ENCODE measurements around the gene PALLD.

Gene PALLD

DNA sequence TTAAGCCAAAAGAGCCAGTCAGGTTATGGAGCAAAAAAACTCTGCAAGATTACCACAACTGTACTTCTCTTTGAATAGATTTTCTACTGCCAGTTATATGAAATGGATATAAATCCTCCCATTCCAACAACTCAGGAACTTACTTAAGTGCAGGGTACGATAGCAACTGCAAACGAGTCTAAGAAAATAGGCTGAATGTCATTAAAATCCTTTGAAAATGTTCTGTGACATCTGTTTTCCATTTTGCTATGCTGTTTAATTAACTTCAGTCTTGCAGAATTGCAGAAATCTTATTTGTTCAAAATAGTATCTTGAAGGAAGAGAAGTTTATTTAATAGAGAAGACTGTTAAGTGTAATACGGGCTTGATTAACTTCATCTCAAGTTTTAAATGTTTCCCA, 243.8 kb downstream of the PALLD start:
- DNase-seq, result no peak

DNA sequence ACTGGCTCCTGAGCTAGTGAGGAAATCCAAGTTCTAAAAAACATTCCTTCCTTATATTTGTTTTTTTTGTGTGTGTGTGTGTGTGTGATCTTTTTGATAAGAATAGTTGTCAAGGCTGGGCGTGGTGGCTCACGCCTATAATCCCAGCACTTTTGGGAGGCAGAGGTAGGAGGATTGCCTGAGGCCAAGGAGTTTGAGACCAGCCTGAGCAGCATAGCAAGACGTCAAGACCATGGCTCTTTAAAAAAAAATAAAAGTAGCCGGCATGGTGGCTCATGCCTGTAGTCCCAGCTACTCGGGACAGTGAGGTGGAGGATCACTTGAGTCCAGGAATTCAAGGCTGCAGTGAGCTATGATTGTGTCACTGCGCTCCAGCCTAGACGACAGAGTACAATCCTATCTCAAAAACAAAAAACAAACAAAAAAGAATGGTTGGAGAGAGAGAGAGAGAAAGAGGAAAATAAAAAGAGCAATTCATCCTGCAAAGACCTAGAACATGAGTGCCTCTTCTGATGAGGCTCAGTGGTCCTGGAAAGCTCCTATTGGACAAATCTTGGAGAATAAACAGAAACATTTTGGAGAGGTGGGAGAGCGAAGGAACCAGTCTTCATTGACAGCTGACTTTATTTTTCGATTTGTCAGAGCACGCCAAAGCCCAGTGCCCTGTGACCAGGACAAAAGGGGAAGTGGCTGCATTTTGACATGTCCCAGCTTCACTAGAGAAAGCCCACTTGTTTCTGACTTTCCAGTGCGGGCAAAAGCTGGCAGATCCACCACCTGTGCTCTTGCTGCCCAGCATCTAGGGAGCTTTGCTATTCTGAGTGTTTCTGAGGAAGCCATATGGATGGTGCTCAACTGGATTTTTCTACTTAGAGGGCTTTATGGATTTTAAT, 244.7 kb downstream of the PALLD start:
- no peak for DNase-seq

DNA sequence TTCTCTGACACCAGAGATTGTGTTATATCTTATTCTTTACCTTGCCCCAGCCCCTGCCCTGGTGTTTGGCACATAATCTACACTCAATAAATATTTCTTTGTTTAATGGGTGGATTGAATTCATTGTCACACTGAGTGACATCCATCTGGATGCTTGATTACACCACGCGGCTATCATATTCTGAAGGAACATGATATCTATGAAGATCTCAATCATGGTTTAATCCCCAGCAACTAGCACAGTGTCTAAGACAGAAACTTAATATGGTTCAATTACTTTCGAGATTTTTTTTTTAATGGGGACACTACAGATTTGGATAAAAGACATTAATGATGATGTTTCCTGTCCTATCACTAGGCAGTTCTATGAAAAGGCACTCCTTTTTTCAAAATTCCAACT, 246.3 kb downstream of the PALLD start:
- DNase-seq, result no peak

DNA sequence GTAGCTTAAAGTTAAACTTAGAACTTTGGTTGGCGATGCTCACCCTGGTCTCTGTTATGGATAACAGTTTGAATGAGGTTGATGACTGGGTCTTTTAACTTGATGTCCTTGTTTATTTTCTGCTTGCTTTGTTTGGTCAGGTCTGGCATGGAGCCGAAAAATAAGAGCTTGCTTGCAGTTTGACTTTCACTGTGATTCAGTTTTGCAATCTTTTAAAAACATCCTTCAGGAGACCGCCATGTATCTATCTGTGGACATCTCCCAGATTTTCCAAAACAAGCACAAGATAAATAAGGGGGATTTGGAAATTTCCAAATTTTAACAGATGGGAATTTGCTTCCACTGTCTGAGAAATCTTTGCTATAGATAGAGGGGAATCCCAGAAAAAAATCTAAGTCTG, 246.7 kb downstream of the PALLD start:
- no peak for DNase-seq

DNA sequence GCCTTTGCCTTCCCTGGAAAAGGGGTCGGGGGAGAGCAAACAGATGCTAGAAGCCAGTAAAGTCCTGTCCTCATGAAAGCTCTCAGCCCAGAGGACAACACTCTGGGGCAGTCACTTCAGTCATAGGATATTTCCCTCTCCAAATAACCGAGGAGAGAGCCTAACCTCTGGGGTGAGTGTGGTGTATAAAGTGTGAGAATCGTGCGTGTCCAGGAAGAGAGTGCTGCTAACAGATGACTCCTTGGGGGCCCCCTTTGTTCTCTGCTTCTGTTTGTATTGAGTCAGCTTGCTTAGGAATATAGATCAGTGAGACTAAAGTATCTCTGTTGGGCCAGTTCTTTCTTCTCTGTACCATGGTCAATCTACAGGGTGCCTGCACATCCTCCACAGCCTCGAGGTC, 247.2 kb downstream of the PALLD start:
- DNase-seq, result no peak

DNA sequence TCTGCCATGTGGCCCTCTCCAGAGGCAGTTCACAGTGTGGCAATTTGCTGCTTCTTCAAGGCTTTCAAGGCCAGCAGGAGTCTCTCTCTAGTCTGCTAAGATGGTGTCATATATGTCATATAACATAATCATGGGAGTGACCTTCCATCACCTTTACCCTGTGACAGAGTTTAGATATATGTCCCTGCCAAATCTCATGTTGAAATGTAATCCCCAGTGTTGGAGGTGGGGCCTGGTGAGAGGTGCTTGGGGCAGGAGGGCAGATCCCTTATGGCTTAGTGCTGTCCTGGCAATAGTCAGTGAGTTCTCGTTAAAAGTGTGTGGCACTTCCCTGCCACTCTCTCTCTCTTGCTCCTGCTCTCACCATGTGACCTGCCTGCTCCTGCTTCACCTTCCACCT, 252.0 kb downstream of the PALLD start:
- no peak for DNase-seq

DNA sequence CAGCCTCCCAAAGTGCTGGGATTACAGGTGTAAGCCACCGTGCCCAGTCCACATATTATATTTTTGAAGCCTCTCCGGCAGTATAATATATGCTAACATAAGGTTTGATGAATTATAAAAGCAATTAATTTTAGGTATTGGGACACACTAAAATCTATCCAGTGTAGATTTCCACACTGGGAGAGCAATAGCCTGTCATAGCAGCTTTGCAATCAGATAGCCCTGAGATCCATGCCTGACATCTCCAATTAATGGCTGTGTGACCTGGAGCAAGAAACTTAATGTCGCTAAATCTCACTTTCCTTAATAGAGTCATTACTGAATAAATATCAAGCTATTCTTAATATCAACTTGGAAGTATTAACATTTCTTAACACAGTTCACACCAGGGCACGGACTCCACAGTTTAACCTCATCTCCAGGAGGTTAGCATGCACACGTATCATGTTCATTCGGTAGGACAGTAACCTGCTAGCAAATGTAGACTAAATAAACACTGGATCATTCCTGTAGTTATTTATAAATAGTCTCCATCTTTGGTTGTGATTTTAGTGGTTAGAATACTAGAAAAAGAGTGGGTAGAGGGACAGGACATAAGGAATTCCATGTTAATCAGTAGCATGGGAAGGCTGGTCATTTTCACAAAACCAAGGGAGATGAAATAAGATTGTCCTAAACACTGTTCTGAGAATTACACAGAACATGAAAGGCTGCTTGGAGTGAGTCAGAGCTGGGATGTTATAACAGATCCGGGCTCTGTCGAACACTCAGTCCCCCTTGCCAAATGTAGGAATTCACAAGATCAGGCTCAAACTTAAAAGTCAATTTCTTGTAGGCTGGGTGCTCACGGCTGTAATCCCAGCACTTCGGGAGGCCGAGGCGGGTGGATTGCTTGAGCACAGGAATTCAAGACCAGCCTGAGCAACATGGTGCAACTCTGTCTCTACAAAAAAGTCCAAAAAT, 254.7 kb downstream of the PALLD start:
- DNase-seq, result no peak

DNA sequence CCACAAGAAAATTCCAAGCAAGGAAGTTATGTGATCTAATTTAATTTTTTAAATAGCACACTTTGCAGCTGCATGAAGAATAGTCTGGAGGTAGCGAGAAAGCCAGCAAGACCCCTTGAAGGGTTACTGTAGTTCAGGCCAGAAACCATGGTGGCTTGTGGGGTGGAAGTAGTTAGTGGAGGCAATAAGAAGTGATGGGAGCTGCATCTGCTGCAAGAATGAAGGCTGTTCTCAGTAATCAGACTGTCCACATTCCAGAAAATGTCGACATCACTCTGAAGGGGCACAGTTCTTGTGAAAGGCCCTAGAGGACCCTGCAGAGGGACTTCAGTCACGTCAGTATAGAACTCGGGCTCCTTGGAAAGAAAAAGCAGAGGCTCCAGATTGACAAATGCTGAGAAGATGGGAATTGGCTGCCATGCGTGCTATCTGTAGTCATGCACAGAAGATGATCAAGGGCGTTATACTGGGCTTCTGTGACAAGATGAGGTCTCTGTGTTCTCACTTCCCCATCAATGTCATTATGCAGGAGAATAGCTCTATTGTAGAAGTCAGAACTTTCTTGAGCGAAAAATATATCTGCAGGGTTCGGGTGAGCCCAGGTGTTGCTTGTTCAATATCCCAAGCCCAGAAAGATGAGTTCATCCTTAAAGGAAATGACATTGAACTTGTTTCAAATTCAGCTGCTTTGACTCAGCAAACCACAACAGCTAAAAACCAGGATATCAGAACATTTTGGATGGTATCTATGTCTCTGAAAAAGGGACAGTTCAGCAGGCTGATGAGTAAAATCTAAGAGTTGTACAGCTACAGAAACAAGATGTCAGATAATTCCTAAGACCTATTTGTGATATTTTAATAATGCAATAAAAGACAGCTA, 259.0 kb downstream of the PALLD start:
- DNase-seq, result no peak

DNA sequence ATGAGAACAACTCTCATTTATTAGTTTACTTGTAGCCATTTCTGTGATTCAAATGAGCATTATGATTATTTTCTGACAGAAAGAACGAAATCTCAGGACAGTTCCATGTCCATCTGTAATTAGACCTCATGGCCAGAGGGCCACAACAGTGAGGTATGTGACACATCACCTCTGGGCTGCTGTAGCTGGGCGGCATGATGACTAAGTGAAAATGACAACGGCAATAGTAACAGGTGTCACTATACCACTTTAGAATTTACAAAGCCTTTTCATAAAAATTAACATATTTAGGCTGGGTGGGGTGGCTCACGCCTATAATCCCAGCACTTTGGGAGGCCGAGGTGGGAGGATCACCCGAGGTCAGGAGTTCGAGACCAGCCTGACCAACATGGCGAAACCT, 260.6 kb downstream of the PALLD start:
- no peak for DNase-seq

DNA sequence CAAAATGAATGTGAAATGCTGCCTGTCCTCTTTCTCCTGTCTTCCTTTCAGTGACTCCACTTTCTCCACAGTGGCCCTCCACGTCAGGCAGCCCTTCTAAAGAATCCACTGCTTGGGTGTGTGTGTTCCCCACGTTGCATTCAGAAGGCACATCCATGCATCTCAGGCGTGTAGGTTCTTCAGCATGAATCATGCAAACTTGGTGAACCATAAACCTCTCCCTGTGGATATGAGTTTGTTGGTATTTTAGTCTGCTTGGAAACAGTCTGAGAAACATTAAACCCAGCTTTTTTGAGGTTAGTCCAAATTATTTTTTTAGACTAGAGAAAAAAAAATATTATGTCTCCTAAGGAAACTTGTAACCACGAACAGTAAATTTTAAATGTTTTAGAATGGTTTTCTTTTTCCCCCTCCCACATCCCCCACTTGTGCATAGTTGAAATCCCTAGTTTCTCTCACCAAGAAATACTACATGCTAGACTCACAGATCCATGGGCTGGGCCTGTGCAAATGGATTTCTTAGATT, 261.6 kb downstream of the PALLD start:
- DNase-seq, result no peak

DNA sequence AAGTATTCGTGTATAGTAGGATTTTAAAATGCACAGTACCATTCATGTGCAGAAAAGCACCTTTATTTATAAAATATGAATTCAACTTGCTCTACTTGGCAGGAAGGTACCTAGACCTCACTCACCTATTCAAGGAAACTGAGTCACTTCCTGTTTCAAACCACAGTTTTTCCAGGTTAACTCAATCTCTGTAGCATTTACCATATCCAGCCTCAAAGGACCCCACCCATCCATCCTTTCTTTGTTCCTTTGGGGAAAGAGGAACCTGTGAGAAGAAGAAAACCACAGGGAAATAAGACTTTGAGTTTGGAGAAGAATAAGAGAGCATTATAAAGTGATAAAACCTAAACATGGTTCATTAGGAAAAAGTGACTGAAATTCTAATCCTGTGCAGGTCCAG, 262.5 kb downstream of the PALLD start:
- DNase-seq, result no peak

DNA sequence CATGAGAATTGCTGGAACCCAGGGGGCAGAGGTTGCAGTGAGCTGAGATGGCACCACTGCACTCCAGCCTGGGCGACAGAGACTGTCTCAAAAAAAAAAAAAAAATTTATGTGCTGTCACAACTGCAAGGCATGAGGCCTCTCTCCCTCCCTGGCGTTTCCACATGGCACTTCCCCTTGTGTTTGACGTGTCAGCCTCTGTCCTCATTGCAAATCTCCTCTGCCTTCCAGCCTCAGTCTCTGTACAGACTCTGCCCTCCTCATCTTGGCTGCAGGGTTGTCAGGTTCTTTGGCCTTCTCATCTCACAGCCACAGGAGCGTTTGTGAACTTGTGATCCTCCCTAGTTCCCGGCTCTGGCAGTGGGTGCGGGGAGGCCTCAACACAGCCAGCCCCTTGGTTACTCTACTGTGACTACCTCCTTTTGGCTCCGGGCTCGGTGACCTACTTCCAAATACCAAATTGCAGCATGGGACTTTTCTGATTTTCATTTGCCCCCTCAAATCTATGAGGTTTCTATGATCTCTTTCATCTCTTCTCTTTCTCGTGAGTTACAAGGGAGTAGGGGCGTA, 263.2 kb downstream of the PALLD start:
- no peak for DNase-seq

DNA sequence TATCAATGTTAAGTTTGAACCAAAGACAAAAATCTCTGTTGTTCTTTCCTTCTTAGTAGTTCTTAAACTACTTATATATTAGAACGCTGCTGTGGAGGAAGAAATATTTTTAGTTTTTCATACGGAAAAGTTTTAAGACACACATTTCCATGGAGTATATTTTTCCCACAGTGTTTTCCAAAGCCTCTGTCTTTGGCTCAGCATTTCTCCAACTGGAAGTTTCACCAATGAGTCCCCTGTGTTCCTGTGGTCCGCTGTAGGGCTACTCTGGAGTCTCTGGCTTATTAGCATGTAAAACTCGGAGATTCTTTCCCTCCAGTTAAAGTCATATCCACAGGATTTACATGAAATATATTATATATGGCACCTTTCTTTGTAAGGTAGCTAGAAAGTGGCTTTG, 264.2 kb downstream of the PALLD start:
- no peak for DNase-seq

DNA sequence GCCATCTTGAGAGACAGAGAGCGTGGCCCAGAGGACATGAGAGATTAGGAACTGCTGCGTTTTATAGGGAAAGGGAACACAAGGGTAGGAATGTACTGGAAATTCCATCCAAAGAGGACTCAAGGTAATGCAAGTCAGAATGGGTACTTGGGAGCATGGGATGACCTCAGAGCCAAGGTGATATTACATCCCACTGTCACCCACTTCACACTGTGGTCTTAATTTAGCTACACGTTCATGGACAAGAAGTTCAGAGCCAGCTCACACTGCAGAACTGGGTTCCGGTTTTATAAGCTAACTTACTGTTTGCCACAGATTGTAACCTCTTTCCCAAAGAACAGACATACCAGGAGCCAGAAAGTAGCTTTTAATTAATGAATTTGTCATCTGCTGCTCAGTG, 268.5 kb downstream of the PALLD start:
- DNase-seq, result no peak

DNA sequence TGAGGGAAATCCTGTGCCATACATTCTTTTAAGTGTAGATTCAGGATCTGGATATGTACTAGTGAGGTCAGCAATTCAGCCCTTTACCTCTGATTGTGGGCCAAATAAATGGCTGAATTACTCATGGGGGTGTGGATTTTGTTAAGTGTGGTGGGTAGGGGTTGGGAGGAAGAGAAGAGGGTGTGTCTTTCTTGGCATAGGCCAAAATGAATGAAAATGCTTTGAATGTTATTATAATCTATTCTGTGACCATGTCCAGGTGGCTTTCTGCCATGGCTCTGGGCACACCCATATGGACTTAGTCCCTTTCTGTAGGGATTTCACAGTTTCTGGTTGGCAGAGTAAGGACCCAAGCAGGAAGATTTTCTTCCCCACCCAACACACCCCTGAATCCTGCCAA, 268.9 kb downstream of the PALLD start:
- no peak for DNase-seq

DNA sequence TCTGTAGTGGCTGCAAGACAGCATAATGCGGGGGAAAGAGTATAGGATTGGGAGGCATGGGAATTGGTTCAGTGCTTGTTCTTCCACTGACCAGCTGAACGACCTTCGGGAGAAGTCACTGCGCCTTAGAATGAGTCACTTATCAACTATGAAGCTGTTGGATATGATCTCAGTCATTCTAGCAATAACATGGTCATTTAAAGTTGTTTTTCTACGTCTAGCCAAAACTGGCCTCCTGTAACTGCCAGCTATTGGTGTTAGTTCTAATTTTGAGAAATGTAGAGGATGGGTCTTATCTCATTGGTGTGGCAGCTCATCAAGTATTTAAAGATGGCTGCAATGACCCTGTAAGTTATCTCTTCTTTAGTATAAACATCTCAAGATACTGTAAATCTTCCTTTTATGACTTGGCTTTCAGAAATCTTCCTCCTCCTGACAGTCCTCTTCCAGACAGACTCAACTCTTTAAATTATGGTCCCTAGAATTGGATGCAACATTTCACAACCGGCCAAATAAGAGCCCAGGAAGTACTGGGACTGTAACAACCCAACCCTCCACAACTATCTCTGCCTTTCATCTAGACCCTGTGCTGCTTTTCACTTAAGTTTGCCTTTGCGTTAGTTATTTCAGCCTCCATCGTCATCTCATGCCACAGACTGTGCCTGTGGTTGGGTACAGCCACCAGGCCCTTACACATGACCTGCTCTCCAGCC, 269.9 kb downstream of the PALLD start:
- DNase-seq, result no peak

DNA sequence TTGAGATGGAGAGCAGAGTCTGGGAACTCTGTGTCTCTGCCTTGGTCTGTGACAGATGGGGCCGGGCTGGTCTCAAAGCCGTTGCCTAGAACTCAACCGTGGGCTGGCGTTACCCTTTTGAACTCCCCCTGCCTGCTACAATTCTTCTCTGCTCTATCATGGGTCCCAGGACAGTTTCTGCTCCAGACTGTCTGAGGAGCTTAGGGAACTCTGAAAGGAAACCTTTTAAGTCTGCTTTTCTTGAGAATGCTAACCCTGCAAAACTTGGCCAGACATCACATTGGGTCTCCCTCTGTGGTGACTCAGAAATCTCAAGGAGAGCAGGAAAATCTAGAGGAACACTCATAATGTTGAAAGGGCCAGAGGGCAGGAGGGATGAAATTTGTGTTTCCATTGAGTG, 272.6 kb downstream of the PALLD start:
- no peak for DNase-seq

DNA sequence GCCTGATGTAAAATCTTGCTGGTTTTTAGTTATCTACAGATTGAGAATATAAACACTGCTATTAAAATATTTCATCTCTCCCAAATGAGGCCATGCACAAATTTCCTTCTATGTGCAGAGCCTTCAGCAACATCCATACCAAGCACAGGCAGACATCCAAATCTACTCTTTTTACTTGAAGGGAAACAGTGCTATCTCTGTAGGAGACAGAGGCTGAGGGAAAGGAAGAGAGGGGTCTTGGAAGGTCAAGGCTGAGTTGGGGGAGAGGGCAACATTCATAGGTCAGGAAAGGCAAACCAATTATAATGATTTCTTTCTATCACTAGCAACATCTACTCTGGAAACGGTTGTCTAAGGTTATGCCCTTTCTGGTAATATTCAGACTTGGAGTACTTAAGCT, 273.0 kb downstream of the PALLD start:
- DNase-seq, result no peak

DNA sequence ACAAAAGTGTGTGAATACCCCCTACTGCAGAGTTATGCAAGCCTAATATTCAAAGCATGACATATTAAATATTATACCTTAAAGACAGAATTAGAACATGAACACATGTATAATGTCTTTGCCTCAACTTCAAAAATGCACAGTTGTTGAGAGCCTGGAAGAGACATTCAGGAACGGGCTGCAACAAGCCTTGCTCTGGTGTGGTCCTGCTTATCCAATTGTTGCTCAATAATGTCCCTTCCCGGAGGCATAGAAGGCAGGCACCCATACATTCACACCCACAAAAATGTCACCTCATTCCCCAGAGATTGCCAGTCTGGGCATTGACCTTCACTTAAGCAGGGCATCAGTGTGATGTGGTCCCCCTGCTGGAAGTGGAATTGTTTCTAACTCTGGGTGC, 274.4 kb downstream of the PALLD start:
- DNase-seq, result no peak

DNA sequence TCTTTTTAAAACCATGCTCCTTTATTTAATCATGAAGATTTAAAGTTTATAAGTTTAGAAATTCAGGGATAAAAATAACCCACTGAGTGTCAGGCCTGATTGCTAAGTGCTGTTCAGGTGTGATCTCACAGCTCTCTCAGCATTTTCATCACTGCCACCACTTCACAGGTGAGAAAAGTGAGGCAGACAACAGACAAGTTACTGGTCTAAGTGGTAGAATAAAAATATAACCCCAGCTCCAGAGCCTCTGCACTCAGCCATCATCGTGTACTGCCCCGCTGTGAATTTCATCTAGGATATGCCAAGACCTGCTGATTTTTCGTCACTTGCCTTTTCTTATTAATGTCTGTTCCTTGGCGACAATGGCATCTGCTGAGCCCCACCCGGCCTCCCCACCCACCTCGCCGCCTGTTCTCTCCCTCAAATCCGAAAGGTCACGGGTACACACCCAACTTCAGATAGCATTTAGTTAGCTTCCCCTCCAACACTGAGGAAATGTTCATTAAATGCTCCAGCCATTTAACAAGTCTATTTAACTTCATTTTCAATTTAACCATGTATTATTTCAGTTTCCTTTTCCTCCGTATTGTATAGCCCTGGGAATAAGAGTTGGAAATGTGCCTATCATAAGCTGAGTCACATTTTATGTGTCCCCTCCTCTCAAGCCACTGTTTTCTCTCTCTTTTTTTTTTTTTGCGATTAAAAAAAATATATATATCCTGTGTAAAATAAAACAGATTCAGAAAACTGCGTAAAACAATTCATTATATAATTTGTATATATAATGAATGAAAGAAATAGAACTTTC, 276.7 kb downstream of the PALLD start:
- no peak for DNase-seq

DNA sequence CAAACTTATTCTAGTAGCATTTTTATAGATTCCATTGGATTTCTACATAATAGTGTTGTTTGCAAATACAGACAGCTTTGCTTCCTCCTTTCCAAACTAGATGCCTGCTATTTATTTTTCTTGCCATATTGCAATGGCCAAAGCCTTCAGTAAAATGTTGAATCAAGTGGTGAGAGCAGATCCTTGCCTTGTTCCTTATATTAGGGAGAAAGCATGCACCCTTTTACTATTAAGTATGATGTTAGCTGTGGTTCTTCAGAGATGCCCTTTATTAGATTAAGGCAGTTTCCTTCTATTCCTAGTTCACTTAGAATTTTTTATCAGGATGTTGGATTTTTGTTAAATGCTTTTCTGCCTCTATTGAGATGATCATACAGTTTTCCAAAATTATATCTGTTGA, 279.5 kb downstream of the PALLD start:
- DNase-seq, result no peak
